Mesodermal cell (in vitro differentiated cells): Measurements from ENCODE around the gene NINJ1.
"Not testable (repeated sequence)": the region's sequence is repeated elsewhere in the genome, so short reads cannot be mapped to it uniquely, and the experiment has no call there.

Source experiments
- H3K27ac ChIP-seq: 2 replicates; pipeline ENCODE4 v1.7.0; 2013; ENCODE audit warnings: mild to moderate bottlenecking, low read depth, low read length, moderate library complexity; ENCODE audit not compliant: severe bottlenecking
- H3K36me3 ChIP-seq: 2 replicates; pipeline ENCODE4 v1.7.1; 2013; ENCODE audit warnings: mild to moderate bottlenecking, low read length, moderate library complexity; ENCODE audit not compliant: control insufficient read depth, insufficient read depth
- H3K4me1 ChIP-seq: one replicate; pipeline ENCODE4 v1.7.1; 2013; ENCODE audit warnings: mild to moderate bottlenecking, low read length; ENCODE audit not compliant: insufficient read depth, control insufficient read depth, poor library complexity, severe bottlenecking
- H3K4me3 ChIP-seq: 2 replicates; pipeline ENCODE4 v1.7.0; 2013; ENCODE audit warnings: low read length, control low read depth, mild to moderate bottlenecking; ENCODE audit not compliant: insufficient read depth, poor library complexity, severe bottlenecking; ENCODE audit errors: extremely low read depth
- H3K9me3 ChIP-seq: 2 replicates; pipeline ENCODE4 v1.7.1; 2013; ENCODE audit warnings: mild to moderate bottlenecking, low read length, moderate library complexity; ENCODE audit not compliant: control insufficient read depth
- WGBS, 2 experiments: methylation state at CpG; one replicate each; pipeline ENCODE4 v1.1.5; 2013; ENCODE audit warnings: missing lambda C conversion rate in 2 of 2; ENCODE audit not compliant: insufficient coverage in 2 of 2; 5-methylcytosine and 5-hydroxymethylcytosine counted together

NINJ1 gene

GRCh38 chr9:93111001-93111370 lies 23.1 kb downstream of the NINJ1 start:
- H3K36me3 ChIP-seq = peaks cover 25% of the 10 kb centered on the region
- H3K9me3 ChIP-seq = no peaks in the 10 kb centered on the region
- H3K4me1 ChIP-seq = no peaks in the 10 kb centered on the region
- H3K27ac ChIP-seq = no peak overlapping the region
- 93 to 96% methylated on average over 11 of the region's 11 CpGs for WGBS, 2 experiments
- H3K4me3 ChIP-seq = no peak overlapping the region

- Histone ChIP-seq H3K9me3 (no peaks in the 10 kb centered on the region), H3K36me3 (peaks cover 25% of the 10 kb centered on the region), H3K4me1 (no peaks in the 10 kb centered on the region), H3K4me3 (no peak overlapping the region), H3K27ac (no peak overlapping the region)
- WGBS, 2 experiments = 95 to 98% methylated on average over 12 to 14 of the region's 14 CpGs
These were observed 23.7 kb downstream of the NINJ1 start for GRCh38 chr9:93110311-93110855.

- H3K4me1 ChIP-seq = no peaks in the 10 kb centered on the region
- no peak overlapping the region for H3K27ac ChIP-seq
- H3K4me3 ChIP-seq = no peak overlapping the region
- no peaks in the 10 kb centered on the region for H3K9me3 ChIP-seq
- H3K36me3 ChIP-seq = peaks cover 18% of the 10 kb centered on the region
- 86 to 91% methylated on average over 13 to 14 of the region's 15 CpGs for WGBS, 2 experiments
These were observed 25.6 kb downstream of the NINJ1 start for GRCh38 chr9:93108291-93109041.

- Histone ChIP-seq H3K9me3 (no peaks in the 10 kb centered on the region), H3K36me3 (peaks cover 16% of the 10 kb centered on the region), H3K4me3 (no peak overlapping the region), H3K4me1 (no peaks in the 10 kb centered on the region), H3K27ac (no peak overlapping the region)
- 95 to 96% methylated on average over 4 to 6 of the region's 6 CpGs for WGBS, 2 experiments
These were observed 26.3 kb downstream of the NINJ1 start for GRCh38 chr9:93107825-93108161.

GRCh38 chr9:93107151-93107824 lies 26.8 kb downstream of the NINJ1 start:
- H3K36me3 ChIP-seq = peaks cover 16% of the 10 kb centered on the region
- WGBS, 2 experiments = 89 to 96% methylated on average over 8 to 11 of the region's 14 CpGs

GRCh38 chr9:93105620-93106019 lies 28.4 kb downstream of the NINJ1 start:
- WGBS, 2 experiments = 100% methylated on average over 1 of the region's 1 CpG; no CpG with 5 or more reads in 1 of the 2 experiments
- H3K4me1 ChIP-seq = no peaks in the 10 kb centered on the region
- H3K36me3 ChIP-seq = peaks cover 12% of the 10 kb centered on the region
- H3K4me3 ChIP-seq = no peak overlapping the region
- H3K27ac ChIP-seq = no peak overlapping the region
- no peaks in the 10 kb centered on the region for H3K9me3 ChIP-seq

More at GRCh38 chr9:93107151-93107824, 26.8 kb downstream of the NINJ1 start:
- H3K4me3 ChIP-seq = no peak overlapping the region
- H3K9me3 ChIP-seq = no peaks in the 10 kb centered on the region
- H3K27ac ChIP-seq = no peak overlapping the region
- H3K4me1 ChIP-seq = no peaks in the 10 kb centered on the region

GRCh38 chr9:93101086-93101485 lies 33.0 kb downstream of the NINJ1 start:
- not testable (repeated sequence) for H3K27ac ChIP-seq, H3K9me3 ChIP-seq, H3K4me3 ChIP-seq, H3K36me3 ChIP-seq
- 89 to 90% methylated on average over 9 of the region's 11 CpGs for WGBS, 2 experiments
- peaks cover 16% of the 10 kb centered on the region for H3K4me1 ChIP-seq

GRCh38 chr9:93100276-93100636 lies 33.8 kb downstream of the NINJ1 start:
- H3K9me3 ChIP-seq = no peaks in the 10 kb centered on the region
- H3K4me1 ChIP-seq = peaks cover 16% of the 10 kb centered on the region
- H3K4me3 ChIP-seq = no peak overlapping the region
- WGBS, 2 experiments = 97 to 100% methylated on average over 2 to 4 of the region's 8 CpGs
- H3K27ac ChIP-seq = no peak overlapping the region
- H3K36me3 ChIP-seq = no peaks in the 10 kb centered on the region

GRCh38 chr9:93099551-93100275 lies 34.3 kb downstream of the NINJ1 start:
- Histone ChIP-seq H3K36me3 (no peaks in the 10 kb centered on the region), H3K4me3 (no peak overlapping the region), H3K4me1 (peaks cover 16% of the 10 kb centered on the region), H3K27ac (no peak overlapping the region), H3K9me3 (no peaks in the 10 kb centered on the region)
- 92 to 93% methylated on average over 9 to 15 of the region's 16 CpGs for WGBS, 2 experiments

- Histone ChIP-seq H3K9me3 (no peaks in the 10 kb centered on the region), H3K4me3 (no peak overlapping the region), H3K27ac (peak overlapping the region; percentile 45), H3K4me1 (peaks cover 16% of the 10 kb centered on the region), H3K36me3 (no peaks in the 10 kb centered on the region)
- 82 to 84% methylated on average over 14 to 15 of the region's 15 CpGs for WGBS, 2 experiments
These were observed 35.7 kb downstream of the NINJ1 start for GRCh38 chr9:93098236-93098946.
